OCI-LY1 (cell line): ENCODE measurements around the gene SLC4A2.

ENCODE experiments used
- CTCF ChIP-seq: fragments of 200-600 bp; sonication (generic), shearing (Covaris generic); IDR thresholded peaks from 2 replicates; pipeline ENCODE4 v1.5.1; 2017; ENCODE audit warnings: mild to moderate bottlenecking, antibody characterized with exemption, low read length, moderate library complexity, mixed read lengths
- EZH2 ChIP-seq: fragments of 200-600 bp; sonication (generic), shearing (Covaris generic); IDR thresholded peaks from 2 replicates; pipeline ENCODE4 v1.8.0; 2017; ENCODE audit warnings: borderline replicate concordance, mixed run types, mild to moderate bottlenecking, antibody characterized with exemption, low read length, moderate library complexity, mixed read lengths

- peak; percentile 18; the same call in 1 of the 2 replicates for TF ChIP-seq CTCF
- TF ChIP-seq EZH2 = no peak
Observed at GRCh38 chr7:151016942-151017341, 42.4 kb upstream of the SLC4A2 start.
